ENCODE data around the gene WNT8B. TPM values are rescaled to one million over a fixed set of nuclear protein-coding genes. Genes with fewer than 3 reads are reported as not detected.

The WNT8B gene
- total RNA-seq, 2 donors from 2014 or later: not detected

- ATAC-seq: no peak
- no peaks in the 10 kb centered on the region for H3K27me3 ChIP-seq
- no peak overlapping the region for H3K4me3 ChIP-seq
- no peak for TF ChIP-seq POLR2A (IDR thresholded peaks at IDR 0.05)
- TF ChIP-seq CTCF (IDR thresholded peaks at IDR 0.05): no peak
- no peak overlapping the region for H3K27ac ChIP-seq
- no peaks in the 10 kb centered on the region for H3K36me3 ChIP-seq (replicated peaks in 1 of 2; ENCODE audit: insufficient read depth in 1 of 2, low read depth in 2 of 2)
- no peaks in the 10 kb centered on the region for H3K9me3 ChIP-seq
- WGBS, 2 donors: 55 to 61% methylated on average over 2 to 4 of the region's 4 CpGs
- peaks cover 7% of the 10 kb centered on the region for H3K4me1 ChIP-seq
- intact Hi-C loops (cut with DNase I): no loop called here
- DNase-seq: no peak
Observed at GRCh38 chr10:100446130-100446761, 16.6 kb upstream of the WNT8B start.

- Histone ChIP-seq H3K9me3 (no peaks in the 10 kb centered on the region), H3K36me3 (replicated peaks in 1 of 2; ENCODE audit: insufficient read depth in 1 of 2, low read depth in 2 of 2) (no peaks in the 10 kb centered on the region), H3K27me3 (no peaks in the 10 kb centered on the region), H3K27ac (no peak overlapping the region), H3K4me1 (peaks cover 3% of the 10 kb centered on the region), H3K4me3 (no peak overlapping the region)
- no peak for ATAC-seq
- 76 to 82% methylated on average over 1 of the region's 1 CpG for WGBS, 2 donors
- DNase-seq: no peak
- TF ChIP-seq CTCF (IDR thresholded peaks at IDR 0.05) (no peak), POLR2A (IDR thresholded peaks at IDR 0.05) (no peak)
- intact Hi-C loops (cut with DNase I): no loop called here
Observed at GRCh38 chr10:100447663-100448062, 15.1 kb upstream of the WNT8B start.

- 80 to 81% methylated on average over 4 of the region's 4 CpGs for WGBS, 2 donors
- H3K4me3 ChIP-seq: no peak overlapping the region
- TF ChIP-seq POLR2A (IDR thresholded peaks at IDR 0.05) (no peak), CTCF (IDR thresholded peaks at IDR 0.05) (no peak)
- no peaks in the 10 kb centered on the region for H3K36me3 ChIP-seq (replicated peaks in 1 of 2; ENCODE audit: insufficient read depth in 1 of 2, low read depth in 2 of 2)
- no peak overlapping the region for H3K27ac ChIP-seq
- no peaks in the 10 kb centered on the region for H3K27me3 ChIP-seq
- no peaks in the 10 kb centered on the region for H3K9me3 ChIP-seq
- intact Hi-C loops (cut with DNase I): no loop called here
- ATAC-seq: no peak
- DNase-seq: no peak
- no peaks in the 10 kb centered on the region for H3K4me1 ChIP-seq
Observed at GRCh38 chr10:100448951-100449350, 13.9 kb upstream of the WNT8B start.

GRCh38 chr10:100468322-100468721 is 5.5 kb downstream of the WNT8B start:
- Histone ChIP-seq H3K4me3 (no peak overlapping the region), H3K27ac (no peak overlapping the region), H3K4me1 (no peaks in the 10 kb centered on the region), H3K36me3 (replicated peaks in 1 of 2; ENCODE audit: insufficient read depth in 1 of 2, low read depth in 2 of 2) (no peaks in the 10 kb centered on the region), H3K27me3 (no peaks in the 10 kb centered on the region), H3K9me3 (no peaks in the 10 kb centered on the region)
- intact Hi-C loops (cut with DNase I): no loop called here
- no peak for TF ChIP-seq POLR2A (IDR thresholded peaks at IDR 0.05)
- 57 to 74% methylated on average over 5 of the region's 5 CpGs for WGBS, 2 donors
- ATAC-seq (no peak), DNase-seq (no peak)

GRCh38 chr10:100468978-100469377 is 6.2 kb downstream of the WNT8B start:
- intact Hi-C loops (cut with DNase I): no loop called here
- ATAC-seq (no peak), DNase-seq (no peak)
- Histone ChIP-seq H3K27me3 (no peaks in the 10 kb centered on the region), H3K36me3 (replicated peaks in 1 of 2; ENCODE audit: insufficient read depth in 1 of 2, low read depth in 2 of 2) (no peaks in the 10 kb centered on the region), H3K4me3 (no peak overlapping the region), H3K4me1 (no peaks in the 10 kb centered on the region), H3K27ac (no peak overlapping the region), H3K9me3 (no peaks in the 10 kb centered on the region)
- no peak for TF ChIP-seq POLR2A (IDR thresholded peaks at IDR 0.05)
- TF ChIP-seq CTCF (IDR thresholded peaks at IDR 0.05): no peak

All from body of pancreas (tissue), 4 donors.